ENCODE measurements around the gene DYSF.

DYSF gene

GRCh38 chr2:71721669-71722068 lies 268.3 kb downstream of the DYSF start:
- DNase-seq = no peak

GRCh38 chr2:71722286-71722685 lies 268.9 kb downstream of the DYSF start:
- intact Hi-C loops (cut with DNase I) = no loop called here
- no peak for DNase-seq

More at GRCh38 chr2:71721669-71722068, 268.3 kb downstream of the DYSF start:
- intact Hi-C loops (cut with DNase I) = no loop called here

- DNase-seq = no peak
- intact Hi-C loops (cut with DNase I) = no loop called here
Observed at GRCh38 chr2:71724793-71725192, 271.4 kb downstream of the DYSF start.

- intact Hi-C loops (cut with DNase I) = no loop called here
- no peak for DNase-seq
Observed at GRCh38 chr2:71725836-71726235, 272.5 kb downstream of the DYSF start.

- no peak for DNase-seq
- intact Hi-C loops (cut with DNase I) = no loop called here
Observed at GRCh38 chr2:71727562-71727961, 274.2 kb downstream of the DYSF start.

- intact Hi-C loops (cut with DNase I) = no loop called here
- no peak for DNase-seq
Observed at GRCh38 chr2:71728036-71728435, 274.7 kb downstream of the DYSF start.

- intact Hi-C loops (cut with DNase I) = no loop called here
- DNase-seq = no peak
Observed at GRCh38 chr2:71730785-71731383, 277.5 kb downstream of the DYSF start.

GRCh38 chr2:71734620-71735019 lies 281.3 kb downstream of the DYSF start:
- no peak for DNase-seq
- intact Hi-C loops (cut with DNase I) = no loop called here

- intact Hi-C loops (cut with DNase I) = no loop called here
Observed at GRCh38 chr2:71735676-71736075, 282.3 kb downstream of the DYSF start.

More at GRCh38 chr2:71735676-71736075, 282.3 kb downstream of the DYSF start:
- no peak for DNase-seq
